Activated T-cell treated with anti-CD3 and anti-CD28 coated beads, Interleukin-2, amount 50 U/mL, for 1 hour (primary cell): ENCODE measurements around the gene CXXC5.
A peak's percentile ranks its signal among the peaks of the same experiment; 100 is the strongest.

ENCODE experiments used
- DNase-seq: peaks from one replicate; pipeline ENCODE4 v3.0.0-alpha.2; 2020

The CXXC5 gene

DNA sequence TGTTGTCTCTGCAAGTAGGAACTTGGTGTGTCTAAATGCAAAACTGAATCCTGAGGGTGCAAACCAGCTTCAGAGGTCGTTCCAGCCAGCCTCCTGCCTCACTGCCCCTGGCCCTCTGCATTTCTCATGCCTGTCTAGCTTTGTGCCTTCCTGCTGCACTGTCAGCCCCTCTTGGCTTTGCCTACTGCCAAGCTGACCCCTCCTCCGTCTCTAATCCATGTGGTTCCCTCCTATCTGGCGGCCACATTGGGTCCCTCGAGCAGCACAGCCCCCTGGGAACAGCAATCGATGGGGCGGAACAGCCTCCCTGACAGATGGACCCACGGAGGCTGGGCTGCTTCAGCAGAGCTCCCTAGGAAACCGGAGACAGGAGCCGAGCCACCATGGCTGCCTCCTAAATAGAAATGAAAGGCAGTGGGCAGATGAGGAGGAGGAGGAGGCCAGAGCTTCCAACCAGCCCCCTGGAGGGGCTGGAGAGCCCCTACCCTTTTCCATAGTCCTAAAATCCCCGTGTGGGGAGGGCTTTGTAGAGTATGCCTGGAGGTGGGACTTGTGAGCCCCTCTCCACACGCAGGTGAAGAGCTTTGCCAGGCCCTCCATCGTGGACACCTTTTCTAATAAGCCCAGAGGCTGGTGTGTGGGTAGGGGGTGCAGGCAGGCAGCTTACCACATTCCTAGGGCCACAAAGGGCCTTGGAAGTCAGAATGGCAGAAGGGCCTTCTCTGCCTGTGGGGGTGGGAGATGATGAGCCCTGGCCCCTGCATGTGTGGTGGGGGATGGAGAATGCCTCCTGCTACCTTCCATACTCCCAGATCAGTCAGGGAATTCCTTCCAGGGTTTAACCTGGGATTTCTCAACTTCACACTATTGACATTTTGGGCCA is 9.2 kb upstream of the CXXC5 start:
- peak; percentile 15 for DNase-seq

DNA sequence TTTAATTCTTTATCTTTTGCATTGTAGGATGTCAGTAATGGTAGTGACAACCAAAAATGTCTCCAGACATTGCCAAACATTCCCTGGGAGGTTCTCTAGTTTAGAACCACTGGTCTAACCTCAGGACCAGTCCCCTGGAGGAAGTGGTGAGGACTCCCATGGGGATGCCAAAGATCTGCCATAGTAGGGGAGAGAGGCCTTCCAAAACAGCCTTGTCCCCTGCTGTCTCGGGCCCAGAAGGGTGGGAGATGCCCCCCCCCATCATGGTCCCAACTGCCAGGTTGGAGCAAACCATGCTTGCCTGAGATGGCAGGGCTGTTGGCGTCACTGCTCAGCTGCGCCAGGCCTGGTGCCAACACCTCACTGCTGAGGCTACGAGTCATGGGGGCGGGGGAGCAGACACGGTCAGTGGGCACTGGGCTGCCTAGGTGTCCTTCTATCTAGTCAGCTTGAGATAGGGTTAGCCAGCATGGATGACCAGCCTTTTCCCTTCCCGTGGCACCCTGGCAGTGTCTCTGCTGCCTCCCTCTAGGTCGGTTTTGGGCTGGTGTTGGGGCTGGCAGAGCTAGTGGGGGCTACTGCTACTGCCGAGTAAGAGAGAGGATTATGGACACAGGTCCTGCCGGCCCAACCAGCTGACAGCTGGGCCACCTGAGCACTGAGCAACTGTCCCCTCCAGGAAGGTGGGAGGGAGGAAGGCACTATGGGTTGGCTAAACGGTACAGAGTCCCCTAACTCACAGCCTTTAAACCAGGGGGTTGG is 8.3 kb upstream of the CXXC5 start:
- DNase-seq = peak; percentile 16

DNA sequence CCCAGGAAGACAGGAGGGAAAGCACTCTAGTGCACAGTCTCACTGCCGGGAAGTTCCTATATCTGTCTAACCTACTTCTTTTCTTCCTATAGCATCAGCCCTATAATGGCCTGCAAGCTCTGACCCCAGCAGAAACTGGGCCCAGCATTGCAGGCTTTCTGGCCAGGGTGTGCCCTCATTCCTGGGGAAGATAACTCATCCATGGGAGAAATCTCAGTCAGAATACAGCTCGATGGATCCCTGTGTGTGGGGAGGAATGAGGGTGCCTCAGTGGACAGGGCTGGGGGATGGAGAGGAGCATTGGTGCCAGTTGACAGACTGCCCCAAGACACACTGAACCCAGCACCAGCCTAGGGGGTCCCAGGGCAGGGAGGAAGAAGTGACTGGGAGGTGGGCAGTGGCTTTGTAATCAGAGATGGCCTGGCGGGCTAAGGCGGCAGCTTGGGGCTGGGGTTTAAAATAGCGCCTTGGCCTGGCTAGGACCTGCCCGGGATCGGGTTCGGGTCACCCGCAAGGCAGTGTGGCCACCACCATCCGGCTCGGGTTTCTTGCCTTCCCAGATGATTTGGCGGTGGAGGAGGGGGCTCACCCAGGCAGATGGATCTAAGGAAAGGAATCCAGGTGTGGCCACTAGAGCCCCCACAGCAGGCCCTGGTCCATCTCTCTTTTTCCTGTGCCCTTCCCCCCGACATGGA is 7.6 kb upstream of the CXXC5 start:
- DNase-seq = peak; percentile 16

DNA sequence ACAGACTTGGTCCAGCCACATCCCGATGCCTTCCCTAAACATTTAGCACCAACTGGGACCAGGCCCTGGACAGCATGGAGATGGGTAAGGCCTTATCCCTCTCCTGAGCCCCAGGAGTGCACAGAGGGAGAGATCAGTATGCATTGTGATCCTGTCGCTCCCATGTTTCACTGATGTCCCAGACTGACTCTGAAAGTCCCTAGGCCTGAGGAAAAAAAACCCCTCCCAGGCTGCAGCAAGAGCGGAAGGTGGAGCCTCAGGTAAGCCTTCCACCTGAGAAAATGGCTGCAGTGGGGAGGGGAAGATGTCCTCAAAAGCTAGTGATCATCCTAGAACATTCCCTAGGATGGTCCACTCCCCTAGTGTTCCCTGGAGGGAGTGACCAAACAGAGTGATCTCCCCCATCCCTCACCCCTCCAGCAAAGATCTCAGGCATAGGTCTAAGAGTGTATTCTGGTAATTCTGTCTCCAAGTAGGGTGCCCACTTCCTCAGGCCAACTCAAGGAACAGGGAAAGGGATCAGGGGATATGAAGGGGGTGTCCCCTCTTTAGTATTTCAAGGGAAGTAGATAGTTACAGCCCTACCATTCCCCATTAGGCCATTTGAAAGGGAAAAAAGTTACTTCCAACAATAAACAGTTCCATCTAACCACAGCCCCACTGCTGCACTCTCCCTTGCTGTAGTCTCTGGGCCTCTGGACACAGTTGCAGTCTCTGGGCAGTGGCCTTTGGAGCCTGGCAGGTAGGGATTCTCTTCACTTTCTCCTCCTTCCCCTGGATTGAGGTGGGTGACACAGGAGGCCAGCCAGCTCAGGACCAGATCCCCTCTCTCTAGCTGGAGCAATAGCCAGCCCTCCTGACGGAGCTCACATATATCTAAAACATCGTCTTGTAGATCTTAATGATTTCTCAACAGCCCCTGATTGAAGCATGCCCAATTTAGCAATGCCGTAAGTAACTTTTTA is 6.8 kb upstream of the CXXC5 start:
- no peak for DNase-seq

DNA sequence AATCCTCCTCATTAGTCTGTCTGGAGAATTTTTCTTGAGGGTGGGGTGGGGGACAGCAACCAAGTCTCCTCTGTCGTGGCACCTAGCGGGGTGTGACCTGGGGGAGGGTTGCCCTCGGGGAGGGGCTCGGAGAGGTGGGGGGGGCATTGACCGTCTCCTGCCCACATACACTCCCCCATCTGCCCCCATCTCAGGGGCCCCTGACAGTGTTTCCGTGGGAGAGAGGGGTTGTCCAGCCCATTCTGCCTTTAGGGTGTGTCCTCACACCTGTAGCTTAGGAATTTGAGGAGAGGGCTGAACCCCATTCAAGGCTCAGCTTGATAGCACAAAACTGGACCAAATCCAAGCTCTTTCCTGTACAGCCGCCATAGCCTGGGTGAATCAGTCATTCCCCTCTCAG is 5.9 kb upstream of the CXXC5 start:
- DNase-seq = peak; percentile 10

DNA sequence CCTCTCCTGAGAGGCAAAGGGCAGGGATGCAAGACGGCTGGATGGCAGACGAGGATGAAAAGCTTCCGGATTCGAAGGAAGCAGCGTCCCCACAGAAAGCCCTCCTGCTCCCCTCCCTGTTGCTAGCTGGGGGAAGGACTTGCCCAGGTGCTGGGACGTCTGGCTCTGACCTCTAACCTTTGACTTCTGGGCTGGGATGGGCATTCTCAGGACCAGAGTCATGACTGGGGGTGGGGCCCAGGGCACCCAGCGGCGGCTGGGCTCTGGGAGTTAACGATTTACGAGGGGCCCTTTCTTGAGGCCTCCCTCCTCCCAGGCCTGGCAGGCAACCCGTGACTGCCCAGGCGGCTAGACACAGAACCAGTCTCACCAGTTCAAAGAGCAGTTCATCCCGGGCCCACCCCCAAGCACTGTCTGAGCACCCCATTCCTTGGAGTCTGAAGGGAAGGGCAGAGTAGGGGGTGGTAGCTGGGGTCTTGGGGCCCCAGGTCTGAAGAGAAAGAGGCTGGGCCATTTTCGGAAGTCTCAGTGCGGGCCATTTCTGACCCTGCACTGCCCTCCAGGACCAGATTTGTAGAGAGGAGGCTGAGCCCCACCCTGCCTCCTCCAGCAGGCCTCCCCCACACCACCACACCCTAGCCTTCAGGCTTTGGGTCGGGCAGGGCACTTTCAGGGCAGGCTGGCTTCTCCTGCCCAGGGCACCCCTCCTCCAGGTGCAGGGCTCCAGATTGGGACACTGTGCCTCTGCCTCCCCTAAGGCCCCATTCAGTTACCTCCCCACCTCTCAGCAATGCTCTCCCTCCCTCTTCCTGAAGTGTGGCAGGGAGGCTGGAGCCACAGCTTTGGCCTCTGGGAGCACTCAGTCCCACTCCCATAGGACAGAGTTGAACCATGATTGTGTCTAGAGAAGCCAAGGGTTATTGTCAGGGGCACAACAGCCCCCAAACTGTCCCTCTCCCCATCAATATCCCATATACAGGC is 5.0 kb upstream of the CXXC5 start:
- DNase-seq = peak; percentile 16

DNA sequence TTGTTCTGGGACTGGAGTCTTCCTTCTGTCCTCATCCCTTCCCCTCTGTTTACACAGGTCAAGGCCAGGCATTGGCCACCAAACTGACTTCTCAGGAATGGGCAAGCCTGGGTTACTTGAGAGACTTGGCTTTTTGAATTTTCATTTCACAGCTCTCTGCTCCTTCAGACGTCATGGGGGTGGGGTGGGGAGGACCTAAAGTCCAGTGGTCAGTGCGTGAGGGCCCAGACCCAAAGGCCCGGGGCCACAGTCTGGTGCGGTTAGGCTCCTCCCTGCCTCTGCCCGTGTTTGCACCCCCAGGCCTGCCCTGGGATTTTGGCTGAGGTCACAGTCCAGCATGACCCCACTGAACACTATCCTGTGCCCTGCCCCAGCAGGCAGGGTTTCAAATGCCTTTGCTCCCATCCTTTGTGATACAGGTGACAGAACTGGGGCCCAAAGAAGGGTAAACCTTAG is 4.1 kb upstream of the CXXC5 start:
- no peak for DNase-seq

DNA sequence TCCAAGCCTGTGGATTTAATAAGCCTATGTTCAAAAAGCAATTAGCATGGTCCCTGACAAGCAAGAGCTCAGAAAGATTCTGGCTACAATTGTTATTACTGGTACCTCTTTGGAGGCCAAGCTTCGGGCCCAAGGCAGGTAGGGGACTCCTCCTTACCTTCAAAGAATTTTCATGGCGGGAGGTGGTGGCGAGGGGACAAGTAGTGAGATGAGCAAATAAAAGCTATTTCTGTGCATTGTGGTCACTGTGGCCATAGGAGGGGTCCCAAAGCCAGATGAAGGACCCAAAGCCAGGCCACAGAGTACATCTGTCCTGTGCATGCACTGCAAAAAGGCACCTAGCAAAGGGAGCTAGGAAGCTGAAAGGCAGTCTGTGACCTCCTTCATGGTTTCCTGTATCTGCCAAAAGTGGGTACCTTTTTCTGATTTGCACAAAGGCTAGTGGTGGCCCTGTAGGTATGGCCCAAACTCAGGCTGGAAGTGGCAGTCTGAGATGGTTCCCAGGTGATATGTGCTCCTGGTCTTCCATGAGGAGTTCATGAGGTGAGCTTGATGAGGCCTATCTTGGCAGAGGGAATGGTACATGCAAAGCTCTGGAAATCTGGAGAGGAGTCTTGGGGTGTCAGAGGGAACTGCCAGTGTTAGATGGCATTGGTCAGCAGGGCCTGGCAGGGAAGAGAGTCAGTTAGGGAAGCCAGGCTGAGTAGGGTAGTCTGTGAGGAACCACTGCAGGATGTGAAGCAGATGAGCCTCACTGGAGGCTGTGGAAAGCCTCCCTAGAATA is 3.3 kb upstream of the CXXC5 start:
- peak; percentile 11 for DNase-seq

DNA sequence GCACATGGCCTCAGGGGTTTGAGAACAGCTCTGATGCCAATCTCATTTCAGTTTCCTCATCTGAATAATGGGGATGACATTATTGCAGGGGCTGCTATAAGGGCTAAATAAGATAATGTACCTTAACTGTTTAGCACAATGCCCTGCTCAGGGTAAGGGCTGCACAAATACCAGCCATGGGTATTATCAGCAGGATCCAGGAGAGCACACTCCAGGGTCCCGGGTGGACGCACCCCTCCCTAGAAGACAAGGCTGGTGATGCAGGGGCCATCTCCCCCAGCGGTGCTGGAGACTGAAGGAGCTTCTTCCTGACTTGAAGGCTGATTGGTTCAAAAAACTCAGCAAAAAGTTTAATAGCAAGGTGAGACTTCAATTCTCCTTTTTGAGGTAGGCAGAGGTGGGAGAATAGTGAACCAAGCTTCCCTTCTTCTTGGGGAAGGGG is 2.7 kb upstream of the CXXC5 start:
- no peak for DNase-seq

DNA sequence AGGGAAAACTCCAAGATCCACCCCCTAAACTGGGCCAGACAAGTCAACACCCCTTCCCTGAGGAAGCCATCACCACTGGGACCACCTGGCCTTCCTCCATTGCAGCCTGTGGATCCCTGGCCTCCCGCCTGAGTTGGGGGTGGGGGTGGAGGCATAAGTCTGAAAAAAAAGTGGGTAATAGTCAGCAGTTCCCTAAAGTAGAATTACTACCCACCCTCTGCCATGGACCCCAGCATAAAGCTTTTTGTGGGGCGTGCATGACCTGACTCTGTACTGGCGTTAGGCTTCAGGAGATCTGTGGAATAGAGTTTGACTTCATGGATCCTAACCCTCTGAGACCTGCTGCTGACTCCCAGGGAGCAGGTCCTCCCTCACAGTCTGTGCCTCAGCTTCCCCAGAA is 2.0 kb upstream of the CXXC5 start:
- DNase-seq = no peak

DNA sequence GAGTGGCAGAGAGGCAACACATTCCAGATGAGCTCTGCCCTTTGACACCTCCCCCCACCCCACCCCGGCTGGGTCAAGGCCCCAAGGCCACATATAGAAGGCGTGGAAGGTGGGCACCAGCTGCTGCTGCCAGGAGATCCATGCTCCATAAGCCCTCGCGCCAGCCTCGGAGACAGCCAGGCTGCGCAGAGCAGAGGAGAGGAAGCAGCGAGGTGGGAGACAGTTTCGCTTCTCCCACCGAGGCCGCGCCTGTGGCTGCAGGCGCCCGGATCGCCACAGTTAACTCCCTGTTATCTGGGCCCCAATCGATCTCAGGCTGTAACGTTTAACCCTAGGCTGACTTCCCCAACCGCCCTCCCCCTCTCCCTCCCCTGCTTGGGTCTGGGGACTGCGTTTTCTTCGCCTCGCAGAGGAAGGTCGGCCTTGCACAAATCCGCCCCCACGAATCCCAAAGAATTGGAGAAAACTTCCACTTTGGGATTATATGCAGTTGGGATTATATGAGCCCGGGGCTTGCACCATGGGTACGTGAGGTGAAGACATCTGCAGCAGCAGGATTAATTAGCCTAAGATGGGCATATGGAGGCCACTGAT is 1.1 kb upstream of the CXXC5 start:
- DNase-seq = no peak

DNA sequence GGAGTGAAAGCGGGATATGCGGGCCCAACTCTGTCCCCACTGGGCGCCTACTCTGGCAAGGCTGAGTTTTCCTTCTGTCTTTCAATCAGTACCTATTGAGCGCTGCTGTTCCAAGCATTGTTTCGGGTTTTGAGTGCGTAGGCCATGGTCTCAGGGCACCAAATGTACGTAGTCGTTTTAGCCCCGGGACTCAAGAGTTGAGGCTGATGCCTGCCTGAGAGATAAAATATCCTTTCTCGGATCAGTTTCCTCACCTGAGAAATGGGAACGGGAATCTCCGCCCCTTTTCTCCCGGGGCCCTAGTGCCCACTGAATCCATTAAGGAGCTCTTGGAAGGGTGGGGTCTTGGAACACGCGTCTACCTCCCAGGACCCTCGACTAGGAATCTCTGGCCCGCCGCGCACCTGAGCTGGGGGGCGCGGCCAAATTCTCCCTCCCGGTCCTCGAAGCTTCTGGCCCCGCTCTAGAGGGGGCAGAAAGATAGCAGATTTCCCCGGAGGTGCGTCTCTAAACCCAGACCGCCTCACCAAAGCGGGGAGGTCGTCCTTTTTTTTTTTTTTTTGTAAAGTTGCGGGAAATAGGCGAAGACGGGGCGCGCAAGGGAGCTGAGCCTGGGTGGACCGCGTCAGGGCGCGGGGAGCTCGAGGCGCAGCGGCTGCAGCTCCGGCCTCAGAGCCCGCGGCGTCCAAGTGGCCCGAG is 494 bp upstream of the CXXC5 start:
- DNase-seq = no peak

DNA sequence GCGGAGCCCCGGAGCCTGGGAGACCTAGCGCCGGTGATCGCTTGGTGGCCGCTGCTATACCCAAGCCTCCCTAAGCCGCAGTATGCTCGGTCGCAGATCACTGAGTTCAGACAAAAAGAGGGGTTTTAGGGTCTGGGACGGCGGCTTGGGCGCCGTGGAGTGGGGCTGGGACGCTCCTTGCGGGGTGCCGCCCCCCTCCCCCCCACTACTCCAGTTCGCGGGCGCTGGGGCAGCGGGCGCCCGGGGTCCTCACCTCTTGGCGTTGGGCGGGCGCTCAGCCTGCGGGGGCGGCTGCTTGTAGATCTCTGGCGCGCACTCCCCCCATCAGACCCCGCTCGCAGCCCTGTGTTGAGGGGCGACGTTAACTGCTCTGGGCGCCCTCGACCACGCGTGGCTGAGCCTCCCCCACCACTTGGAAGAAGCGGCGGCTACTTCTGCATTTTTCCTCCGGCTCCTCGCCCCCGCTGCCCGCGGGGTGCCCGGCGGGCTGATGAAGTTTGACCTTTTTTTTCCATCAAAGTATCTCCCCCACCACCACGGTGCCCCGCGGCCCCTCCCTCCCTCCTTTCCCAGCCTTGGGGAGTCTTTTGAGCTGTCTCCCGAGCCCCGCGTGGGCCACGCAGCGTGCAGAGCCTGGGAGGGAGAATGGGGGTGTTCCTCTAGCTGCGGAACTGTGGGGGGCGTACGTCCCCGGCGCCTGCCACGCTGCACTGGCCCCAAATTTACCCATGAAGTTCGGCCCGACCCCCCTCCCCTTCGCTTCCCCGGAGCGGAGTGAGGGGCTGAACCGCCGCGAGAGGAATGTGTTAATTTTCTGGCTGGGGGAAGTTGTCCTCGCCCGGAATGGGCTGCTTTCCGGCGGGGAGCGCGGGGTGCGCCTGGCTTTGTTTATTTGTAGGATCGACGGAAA is 1.2 kb downstream of the CXXC5 start:
- peak; percentile 43 for DNase-seq

DNA sequence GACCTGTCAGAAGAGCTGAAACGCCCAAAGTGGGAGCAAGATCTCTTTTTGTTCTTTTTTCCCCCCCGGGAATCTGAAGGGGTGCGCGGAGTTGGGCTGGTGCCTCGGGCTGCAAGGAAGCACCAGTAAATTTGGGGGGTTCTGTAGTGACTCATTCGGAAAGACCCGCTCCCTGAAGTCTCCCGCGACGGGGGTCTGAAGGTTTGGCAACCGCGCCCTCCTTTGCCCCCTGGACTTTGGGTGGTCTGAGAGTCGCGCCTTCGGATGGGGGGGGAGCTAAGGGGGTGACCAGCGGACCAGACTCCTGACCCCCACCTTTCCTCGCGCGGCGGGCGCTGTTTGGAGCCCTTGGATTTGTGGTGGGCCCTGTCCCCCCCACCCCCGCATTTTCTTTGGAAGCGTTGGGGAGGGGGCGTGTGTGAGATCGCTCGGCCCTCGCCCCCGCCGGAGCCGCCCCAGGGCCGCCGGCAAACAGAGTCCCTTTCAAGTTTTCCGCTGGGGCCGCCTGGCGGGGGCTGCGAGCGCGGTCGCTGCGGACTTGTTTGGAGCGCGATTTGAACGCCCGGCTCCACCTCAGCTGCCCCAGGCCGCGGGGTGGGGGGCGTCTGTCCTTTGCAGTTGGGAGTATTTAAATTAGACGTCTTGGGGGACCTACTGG is 2.0 kb downstream of the CXXC5 start:
- DNase-seq = peak; percentile 47

DNA sequence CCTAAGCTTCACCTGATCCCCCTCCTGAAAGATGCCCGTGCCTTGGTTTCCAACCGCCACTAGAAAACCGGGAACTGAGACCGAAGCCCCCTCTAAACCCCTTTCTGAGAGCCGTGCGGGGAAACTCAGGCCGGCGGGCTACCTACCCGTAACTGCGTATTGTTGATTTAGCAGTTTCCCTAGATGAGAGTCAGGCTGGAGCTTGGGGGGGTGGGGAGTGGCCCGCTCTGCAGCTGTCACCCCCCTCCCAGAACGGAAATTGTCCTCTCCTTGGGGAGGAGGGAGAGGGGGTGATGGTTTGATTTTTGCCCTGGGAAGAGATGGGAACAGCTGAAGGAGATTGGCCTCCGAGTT is 2.5 kb downstream of the CXXC5 start:
- DNase-seq = no peak

DNA sequence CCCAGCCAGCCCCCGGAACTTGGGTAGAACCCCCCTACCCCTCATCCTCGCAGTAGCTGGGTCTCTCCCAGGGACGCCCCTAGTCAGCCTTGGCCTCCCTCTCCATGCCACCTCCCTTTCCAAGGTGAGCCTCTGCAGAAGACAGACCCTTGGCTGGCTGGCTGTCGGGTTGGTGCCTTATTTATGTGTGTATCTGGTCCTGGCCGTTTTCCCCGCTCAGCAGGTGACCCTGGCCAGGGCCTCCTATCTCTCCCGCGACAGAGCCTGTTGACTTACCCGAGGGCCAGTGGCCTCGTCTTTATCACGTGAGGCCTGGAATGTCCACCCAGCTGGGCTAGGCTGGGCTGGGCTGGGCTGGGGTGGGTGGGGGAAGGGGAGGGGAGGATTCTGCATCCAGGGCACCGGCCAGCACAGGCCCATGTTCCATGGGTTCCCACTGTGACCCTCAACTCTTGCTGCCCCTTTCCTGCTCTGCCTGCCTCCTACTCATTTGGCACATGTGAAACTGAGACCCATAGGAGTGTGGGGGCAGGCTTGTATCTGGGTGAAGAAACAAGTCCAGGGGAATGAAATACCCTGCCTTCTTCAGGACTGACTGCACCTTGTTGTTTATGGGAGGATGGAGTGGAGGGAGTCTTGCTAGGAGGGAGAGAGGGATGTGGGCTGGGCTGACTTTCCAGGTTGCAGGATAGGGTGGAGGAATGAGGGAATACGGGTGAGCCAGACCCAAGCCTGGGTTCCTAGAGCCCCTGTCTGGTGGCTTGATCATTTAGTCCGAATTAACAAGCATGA is 3.1 kb downstream of the CXXC5 start:
- no peak for DNase-seq
